Immature natural killer cell (primary cell): Measurements from ENCODE around the gene PER2. TPM values are rescaled to one million over a fixed set of nuclear protein-coding genes. Genes with fewer than 3 reads are reported as not detected.
"Not testable (repeated sequence)": the region's sequence is repeated elsewhere in the genome, so short reads cannot be mapped to it uniquely, and the experiment has no call there.

Experiments
- DNase-seq, 3 donors: peaks; one replicate each; pipeline ENCODE4 v3.0.0; 2022; ENCODE audit warnings: mixed read lengths in 1 of 3
- H3K27ac Mint-ChIP-seq, 6 donors: one replicate each; pipeline ENCODE4 v1.8.0; 2020; ENCODE audit warnings: mixed read lengths in 6 of 6, mild to moderate bottlenecking in 5 of 6, inconsistent platforms in 4 of 6, moderate library complexity in 3 of 6
- H3K27me3 Mint-ChIP-seq, 3 donors: one replicate each; pipeline ENCODE4 v1.8.0; 2020 to 2021; ENCODE audit warnings: low read depth in 3 of 3, mild to moderate bottlenecking in 3 of 3, mixed read lengths in 3 of 3, moderate library complexity in 3 of 3, inconsistent platforms in 1 of 3
- H3K36me3 Mint-ChIP-seq, 3 donors: one replicate each; pipeline ENCODE4 v1.8.0; 2020; ENCODE audit warnings: mixed read lengths in 3 of 3, inconsistent platforms in 2 of 3, mild to moderate bottlenecking in 2 of 3
- H3K4me1 Mint-ChIP-seq, 2 donors: one replicate each; pipeline ENCODE4 v1.8.0; 2020; ENCODE audit warnings: inconsistent platforms in 2 of 2, mild to moderate bottlenecking in 2 of 2, mixed read lengths in 2 of 2, moderate library complexity in 1 of 2
- H3K4me3 Mint-ChIP-seq, 5 donors: one replicate each; pipeline ENCODE4 v1.8.0; 2020; ENCODE audit warnings: mild to moderate bottlenecking in 5 of 5, mixed read lengths in 5 of 5, inconsistent platforms in 3 of 5, moderate library complexity in 3 of 5
- H3K9me3 Mint-ChIP-seq, 6 donors: one replicate each; pipeline ENCODE4 v1.8.0; 2020; ENCODE audit warnings: mild to moderate bottlenecking in 6 of 6, mixed read lengths in 6 of 6, inconsistent platforms in 4 of 6, moderate library complexity in 3 of 6
- polyA plus RNA-seq, 3 donors: library from polyadenylated mRNA; unstranded; fragments of 300-500 nt; fragmentation: Illumina TruSeq; gene quantifications; one replicate each; pipeline ENCODE4 v1.2.3, GENCODE V29; 2021

PER2 gene, protein sequence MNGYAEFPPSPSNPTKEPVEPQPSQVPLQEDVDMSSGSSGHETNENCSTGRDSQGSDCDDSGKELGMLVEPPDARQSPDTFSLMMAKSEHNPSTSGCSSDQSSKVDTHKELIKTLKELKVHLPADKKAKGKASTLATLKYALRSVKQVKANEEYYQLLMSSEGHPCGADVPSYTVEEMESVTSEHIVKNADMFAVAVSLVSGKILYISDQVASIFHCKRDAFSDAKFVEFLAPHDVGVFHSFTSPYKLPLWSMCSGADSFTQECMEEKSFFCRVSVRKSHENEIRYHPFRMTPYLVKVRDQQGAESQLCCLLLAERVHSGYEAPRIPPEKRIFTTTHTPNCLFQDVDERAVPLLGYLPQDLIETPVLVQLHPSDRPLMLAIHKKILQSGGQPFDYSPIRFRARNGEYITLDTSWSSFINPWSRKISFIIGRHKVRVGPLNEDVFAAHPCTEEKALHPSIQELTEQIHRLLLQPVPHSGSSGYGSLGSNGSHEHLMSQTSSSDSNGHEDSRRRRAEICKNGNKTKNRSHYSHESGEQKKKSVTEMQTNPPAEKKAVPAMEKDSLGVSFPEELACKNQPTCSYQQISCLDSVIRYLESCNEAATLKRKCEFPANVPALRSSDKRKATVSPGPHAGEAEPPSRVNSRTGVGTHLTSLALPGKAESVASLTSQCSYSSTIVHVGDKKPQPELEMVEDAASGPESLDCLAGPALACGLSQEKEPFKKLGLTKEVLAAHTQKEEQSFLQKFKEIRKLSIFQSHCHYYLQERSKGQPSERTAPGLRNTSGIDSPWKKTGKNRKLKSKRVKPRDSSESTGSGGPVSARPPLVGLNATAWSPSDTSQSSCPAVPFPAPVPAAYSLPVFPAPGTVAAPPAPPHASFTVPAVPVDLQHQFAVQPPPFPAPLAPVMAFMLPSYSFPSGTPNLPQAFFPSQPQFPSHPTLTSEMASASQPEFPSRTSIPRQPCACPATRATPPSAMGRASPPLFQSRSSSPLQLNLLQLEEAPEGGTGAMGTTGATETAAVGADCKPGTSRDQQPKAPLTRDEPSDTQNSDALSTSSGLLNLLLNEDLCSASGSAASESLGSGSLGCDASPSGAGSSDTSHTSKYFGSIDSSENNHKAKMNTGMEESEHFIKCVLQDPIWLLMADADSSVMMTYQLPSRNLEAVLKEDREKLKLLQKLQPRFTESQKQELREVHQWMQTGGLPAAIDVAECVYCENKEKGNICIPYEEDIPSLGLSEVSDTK (N-terminal part only)
- polyA plus RNA-seq = 1 to 10 TPM; 1.0 to 8.5 (median 7.2) TPM

DNA sequence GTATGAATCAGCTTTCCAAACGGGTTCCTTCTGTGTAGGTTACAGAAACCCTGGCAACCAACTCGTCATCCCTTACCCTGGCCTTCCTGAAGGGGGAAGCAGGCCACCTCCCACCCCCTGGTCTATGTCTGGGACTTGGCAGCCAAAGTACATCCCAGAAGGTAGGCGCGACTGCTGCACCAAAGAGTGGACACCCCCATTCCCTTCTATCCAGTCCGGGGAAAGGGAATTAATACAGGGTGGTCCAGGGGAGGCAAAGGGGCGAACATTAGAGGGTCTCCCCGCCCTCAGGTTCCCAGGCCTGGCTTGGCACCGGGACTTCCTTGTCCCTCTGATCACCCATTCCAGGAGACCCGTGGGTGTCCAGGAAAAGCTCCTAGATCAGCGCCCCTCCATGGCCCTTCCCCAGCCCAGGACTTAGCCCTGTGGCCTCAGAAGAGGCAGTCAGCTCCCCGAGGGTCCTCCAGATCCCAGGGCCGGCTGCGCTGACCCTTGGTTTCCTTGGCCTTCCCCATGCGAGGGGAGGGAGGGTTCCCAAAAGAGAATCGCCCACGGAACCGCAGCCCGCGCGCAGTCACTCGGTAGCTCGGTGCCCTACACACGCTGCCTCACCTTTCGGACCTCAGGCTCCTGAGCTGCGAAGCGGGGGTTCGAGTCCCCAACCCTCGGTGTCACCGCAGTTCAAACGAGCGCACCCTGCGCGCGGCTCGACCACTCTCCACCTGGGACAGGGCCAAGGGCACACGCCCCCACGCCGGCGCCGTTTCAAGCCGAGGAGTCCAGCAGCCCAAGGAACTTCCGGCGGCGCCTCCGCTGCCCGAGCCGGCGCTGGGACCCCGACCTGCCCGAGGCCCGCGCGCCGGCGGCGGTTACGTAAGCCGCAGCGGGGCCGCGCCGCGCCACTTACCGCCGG is at the start of gene PER2:
Gene PER2, minus strand, starts transcription at position 874 of the 913 bp plus-strand sequence. CDS start 10,674 bp downstream, outside the sequence.
- no peaks in the 10 kb centered on the region for H3K36me3 Mint-ChIP-seq
- DNase-seq = peak; percentile 14 to 28 (median 24)
- H3K4me1 Mint-ChIP-seq = peaks cover 37 to 43% of the 10 kb centered on the region in 2 donors
- H3K9me3 Mint-ChIP-seq = no peaks in the 10 kb centered on the region
- peak within 1 kb of the TSS; percentile 82 to 94 (median 91) for H3K4me3 Mint-ChIP-seq
- H3K27ac Mint-ChIP-seq = peak within 1 kb of the TSS; percentile 96 to 100 (median 98)
- peaks cover 16 to 22% (median 20%) of the 10 kb centered on the region in 3 donors for H3K27me3 Mint-ChIP-seq

DNA sequence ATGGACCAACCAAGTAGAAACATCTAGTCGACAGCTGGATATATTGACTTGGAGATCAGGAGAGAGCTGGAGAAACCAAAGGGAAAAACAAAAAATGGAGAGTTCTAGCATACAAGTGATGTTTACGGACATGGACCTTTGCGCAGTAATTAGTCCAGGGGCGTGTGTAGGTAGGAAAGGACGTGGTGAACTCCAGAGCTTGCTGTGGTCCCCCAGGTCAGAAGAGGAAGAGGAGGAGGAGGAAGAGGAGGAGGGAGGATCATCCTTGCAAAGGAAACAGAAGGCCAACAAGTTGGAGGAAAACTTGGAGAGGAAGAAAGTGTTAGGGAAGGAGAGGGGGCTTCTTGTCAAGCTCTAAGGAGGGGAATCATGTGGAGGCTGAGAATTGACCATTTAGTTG is 49.4 kb upstream of the PER2 start:
- Mint-ChIP-seq H3K4me1 (peaks cover 0 to 2% of the 10 kb centered on the region in 2 donors), H3K4me3 (no peak overlapping the region), H3K27ac (no peak overlapping the region), H3K27me3 (peaks cover 0 to 3% (median 2%) of the 10 kb centered on the region in 3 donors), H3K9me3 (no peaks in the 10 kb centered on the region), H3K36me3 (peaks cover 0 to 12% (median 7%) of the 10 kb centered on the region in 3 donors)
- DNase-seq = no peak

DNA sequence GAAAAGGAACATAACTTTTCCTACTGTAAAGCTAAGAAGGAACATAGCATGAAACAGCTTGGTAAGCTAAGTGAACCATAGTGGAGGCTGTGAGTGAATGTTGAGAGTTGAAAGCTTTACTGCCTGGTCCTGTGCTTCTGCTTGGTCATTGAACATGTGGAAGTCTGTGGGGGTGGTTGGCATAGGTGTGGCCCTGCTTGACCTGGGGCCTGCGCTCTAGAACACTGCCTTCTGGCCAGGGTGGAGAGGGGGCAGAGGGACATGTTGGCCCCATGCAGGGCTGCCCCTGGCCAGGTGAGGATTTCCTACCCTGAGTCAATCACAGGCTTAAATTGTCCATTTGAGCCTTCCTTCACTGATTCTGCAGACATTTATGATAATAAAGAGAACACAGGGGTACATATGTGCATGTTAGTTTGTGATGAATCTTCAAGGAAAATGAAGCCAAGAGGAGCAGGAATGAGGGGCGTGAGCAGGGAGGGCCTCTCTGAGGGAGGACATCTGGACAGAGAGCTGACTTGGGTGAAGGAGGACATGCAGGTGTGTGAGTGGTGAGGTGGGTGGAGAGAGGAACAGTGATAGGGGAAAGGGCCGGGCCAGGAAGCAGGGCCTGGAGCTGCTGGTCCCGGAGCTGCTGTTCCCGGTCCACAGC is 48.5 kb upstream of the PER2 start:
- Mint-ChIP-seq H3K4me3 (no peak overlapping the region), H3K4me1 (peaks cover 0 to 2% of the 10 kb centered on the region in 2 donors), H3K9me3 (no peaks in the 10 kb centered on the region), H3K36me3 (peaks cover 5 to 17% (median 8%) of the 10 kb centered on the region in 3 donors), H3K27me3 (peaks cover 0 to 3% (median 2%) of the 10 kb centered on the region in 3 donors), H3K27ac (no peak overlapping the region)
- DNase-seq = no peak

DNA sequence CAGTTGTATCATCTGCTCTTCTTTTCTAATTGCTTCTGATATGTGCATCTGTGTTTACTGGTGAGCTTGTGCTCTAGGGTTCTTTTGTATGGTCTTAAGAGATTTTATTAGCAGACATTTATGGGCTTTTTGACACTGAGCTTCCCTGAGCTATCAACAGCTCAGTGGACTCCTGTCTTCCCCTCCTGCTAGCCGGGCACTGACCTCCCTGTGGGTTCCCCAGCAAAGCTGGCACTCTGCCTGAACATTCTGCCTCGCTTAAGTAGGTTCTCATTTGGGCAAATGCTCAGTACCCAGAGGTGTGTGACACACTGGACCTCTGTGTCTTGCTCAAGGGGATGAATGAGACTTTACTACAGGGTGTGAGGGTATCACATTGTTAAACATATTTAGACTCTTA is 47.7 kb upstream of the PER2 start:
- Mint-ChIP-seq H3K36me3 (peaks cover 7 to 20% (median 8%) of the 10 kb centered on the region in 3 donors), H3K27ac (no peak overlapping the region), H3K4me1 (peaks cover 0 to 2% of the 10 kb centered on the region in 2 donors), H3K27me3 (peaks cover 0 to 3% (median 2%) of the 10 kb centered on the region in 3 donors), H3K9me3 (no peaks in the 10 kb centered on the region), H3K4me3 (no peak overlapping the region)
- no peak for DNase-seq

DNA sequence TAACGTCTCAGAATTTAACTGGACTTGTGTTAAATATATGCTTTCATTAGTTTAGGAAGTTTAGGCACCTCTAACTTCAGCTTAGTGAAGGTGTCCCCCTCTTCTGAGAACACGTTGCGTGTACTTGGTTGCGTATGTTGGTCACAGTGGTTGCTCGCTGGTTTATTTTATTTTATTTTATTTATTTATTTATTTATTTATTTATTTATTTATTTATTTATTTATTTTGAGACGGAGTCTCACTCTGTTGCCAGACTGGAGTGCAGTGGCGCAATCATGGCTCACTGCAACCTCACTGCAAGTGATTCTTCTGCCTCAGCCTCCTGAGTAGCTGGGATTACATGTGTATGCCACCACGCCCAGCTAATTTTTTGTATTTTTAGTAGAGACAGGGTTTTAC is 47.2 kb upstream of the PER2 start:
- not testable (repeated sequence) for H3K9me3 Mint-ChIP-seq

DNA sequence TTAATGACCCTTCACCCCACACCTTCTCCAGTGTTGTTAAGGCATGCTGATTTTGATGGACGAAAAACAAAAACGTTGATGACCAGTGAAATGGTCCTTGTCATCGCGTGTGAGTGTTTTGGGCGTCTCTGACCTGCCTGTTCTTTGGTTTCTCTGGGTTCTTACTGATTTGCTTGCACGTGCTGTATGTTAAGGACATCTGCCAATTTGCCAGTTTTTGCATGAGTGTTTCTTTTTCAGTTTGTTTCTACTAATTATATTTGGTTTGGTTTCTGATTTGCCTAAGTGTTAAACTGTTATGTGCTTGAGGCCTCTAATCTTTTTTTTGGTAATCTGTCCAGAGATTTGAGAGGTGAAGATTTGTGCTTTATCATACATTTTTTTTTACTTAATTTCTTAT is 46.5 kb upstream of the PER2 start:
- H3K4me1 Mint-ChIP-seq = peaks cover 0 to 2% of the 10 kb centered on the region in 2 donors
- no peaks in the 10 kb centered on the region for H3K9me3 Mint-ChIP-seq
- H3K27ac Mint-ChIP-seq = no peak overlapping the region
- H3K27me3 Mint-ChIP-seq = peaks cover 0 to 3% (median 2%) of the 10 kb centered on the region in 3 donors
- peaks cover 7 to 22% (median 8%) of the 10 kb centered on the region in 3 donors for H3K36me3 Mint-ChIP-seq
- DNase-seq = no peak
- no peak overlapping the region for H3K4me3 Mint-ChIP-seq

More for the DNA sequence above, 47.2 kb upstream of the PER2 start:
- not testable (repeated sequence) for H3K4me1 Mint-ChIP-seq, H3K27me3 Mint-ChIP-seq, DNase-seq, H3K4me3 Mint-ChIP-seq, H3K27ac Mint-ChIP-seq
- peaks cover 7 to 20% (median 8%) of the 10 kb centered on the region in 3 donors for H3K36me3 Mint-ChIP-seq

DNA sequence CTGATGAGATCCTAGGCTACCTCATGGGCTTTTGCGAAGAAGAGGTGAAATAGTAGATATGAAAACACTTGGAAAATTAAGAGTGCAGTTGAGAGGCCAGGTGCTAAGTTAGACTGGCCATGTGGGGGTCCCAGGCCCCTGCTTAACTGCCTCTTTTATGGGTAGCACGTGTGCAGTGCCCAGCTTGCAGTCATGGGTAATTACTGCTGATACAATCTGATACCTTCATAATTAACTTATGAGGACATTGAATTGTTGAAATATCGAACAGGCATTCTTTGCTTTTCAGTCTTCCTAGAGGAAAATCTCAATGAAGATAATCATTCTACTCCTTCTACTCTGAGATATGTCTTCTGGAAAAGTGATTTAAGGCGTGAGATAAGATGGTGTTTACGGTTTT is 43.5 kb upstream of the PER2 start:
- H3K9me3 Mint-ChIP-seq = peaks cover 0 to 1% (median 0%) of the 10 kb centered on the region in 6 donors
- H3K4me3 Mint-ChIP-seq = no peak overlapping the region
- H3K36me3 Mint-ChIP-seq = peaks cover 21 to 44% (median 25%) of the 10 kb centered on the region in 3 donors
- no peak for DNase-seq
- H3K27me3 Mint-ChIP-seq = no peaks in the 10 kb centered on the region
- H3K27ac Mint-ChIP-seq = no peak overlapping the region
- H3K4me1 Mint-ChIP-seq = no peaks in the 10 kb centered on the region

DNA sequence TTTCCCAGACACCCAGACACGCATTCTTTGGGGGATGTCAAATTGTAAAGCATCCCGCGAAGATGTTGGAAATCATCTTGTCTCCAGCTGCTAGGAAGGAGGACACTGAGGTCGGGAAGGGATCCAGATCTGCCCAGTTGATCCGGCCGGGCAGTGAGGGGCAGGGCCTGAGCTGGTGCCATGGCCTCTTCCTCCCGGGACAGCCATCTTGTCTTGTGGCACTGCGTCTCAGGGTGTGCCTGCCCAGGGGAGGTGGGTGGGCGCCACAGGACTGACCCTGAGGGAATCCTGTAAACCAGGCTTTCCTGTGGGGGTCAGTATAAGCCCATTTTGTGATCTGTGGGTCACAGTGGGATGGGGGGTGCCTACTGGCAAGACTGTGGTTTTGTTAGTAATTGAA is 42.0 kb upstream of the PER2 start:
- no peaks in the 10 kb centered on the region for H3K27me3 Mint-ChIP-seq
- H3K9me3 Mint-ChIP-seq = peaks cover 0 to 2% (median 0%) of the 10 kb centered on the region in 6 donors
- no peak overlapping the region for H3K27ac Mint-ChIP-seq
- DNase-seq = no peak
- H3K4me3 Mint-ChIP-seq = no peak overlapping the region
- no peaks in the 10 kb centered on the region for H3K4me1 Mint-ChIP-seq
- peaks cover 21 to 42% (median 27%) of the 10 kb centered on the region in 3 donors for H3K36me3 Mint-ChIP-seq

DNA sequence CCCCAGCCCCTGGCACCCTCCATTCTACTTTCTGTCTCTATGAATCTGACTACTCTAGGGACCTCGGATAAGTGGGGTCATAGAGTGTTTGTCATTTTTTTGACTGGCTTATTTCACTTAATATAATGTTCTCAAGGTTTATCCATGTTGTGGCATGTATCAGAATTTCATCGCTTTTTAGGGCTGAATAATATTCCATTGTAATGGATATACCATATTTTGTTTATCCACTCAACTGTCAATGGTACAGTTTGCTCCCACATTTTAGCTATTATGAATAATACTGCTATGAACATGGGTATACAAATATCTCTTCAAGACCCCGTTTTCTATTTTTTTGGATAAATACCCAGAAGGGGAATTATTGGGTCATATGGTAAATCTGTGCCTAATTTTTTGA is 39.3 kb upstream of the PER2 start:
- no peak overlapping the region for H3K27ac Mint-ChIP-seq
- peaks cover 0 to 2% (median 0%) of the 10 kb centered on the region in 6 donors for H3K9me3 Mint-ChIP-seq
- no peak for DNase-seq
- no peaks in the 10 kb centered on the region for H3K27me3 Mint-ChIP-seq
- no peak overlapping the region for H3K4me3 Mint-ChIP-seq
- H3K4me1 Mint-ChIP-seq = no peaks in the 10 kb centered on the region
- peaks cover 21 to 44% (median 23%) of the 10 kb centered on the region in 3 donors for H3K36me3 Mint-ChIP-seq

DNA sequence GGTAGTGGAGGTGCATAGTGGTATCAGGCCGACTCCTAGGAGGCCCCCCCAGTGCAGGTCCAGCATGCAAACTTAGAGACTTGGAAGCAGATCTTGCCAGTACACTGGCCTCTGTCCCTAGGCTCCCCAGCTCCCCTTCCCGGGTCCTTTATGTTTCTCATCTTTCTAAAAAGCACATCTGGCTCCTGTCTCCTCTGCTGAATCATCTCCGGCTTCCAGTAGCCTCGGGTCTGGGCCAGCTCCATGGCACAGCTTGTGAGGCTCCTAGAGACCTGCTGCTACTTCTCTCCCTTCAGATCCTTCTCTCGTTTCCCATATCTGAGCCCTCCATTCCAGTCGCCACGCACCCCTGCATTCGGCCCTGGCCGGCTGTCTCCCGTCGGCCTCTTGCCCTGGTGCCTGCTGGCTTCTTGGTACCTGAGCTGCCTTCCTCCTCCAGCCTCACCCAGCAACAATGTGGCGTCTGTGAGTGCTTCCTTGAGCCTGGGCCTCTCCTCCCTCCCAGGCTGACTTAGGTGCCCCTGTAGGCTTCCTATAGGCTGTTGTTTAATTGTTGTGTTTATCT is 38.5 kb upstream of the PER2 start:
- H3K4me3 Mint-ChIP-seq = no peak overlapping the region
- no peak overlapping the region for H3K27ac Mint-ChIP-seq
- H3K4me1 Mint-ChIP-seq = peaks cover under 1 to 1% of the 10 kb centered on the region in 2 donors
- H3K9me3 Mint-ChIP-seq = peaks cover 0 to 2% (median 0%) of the 10 kb centered on the region in 6 donors
- peaks cover 17 to 39% (median 23%) of the 10 kb centered on the region in 3 donors for H3K36me3 Mint-ChIP-seq
- no peak for DNase-seq
- no peaks in the 10 kb centered on the region for H3K27me3 Mint-ChIP-seq

DNA sequence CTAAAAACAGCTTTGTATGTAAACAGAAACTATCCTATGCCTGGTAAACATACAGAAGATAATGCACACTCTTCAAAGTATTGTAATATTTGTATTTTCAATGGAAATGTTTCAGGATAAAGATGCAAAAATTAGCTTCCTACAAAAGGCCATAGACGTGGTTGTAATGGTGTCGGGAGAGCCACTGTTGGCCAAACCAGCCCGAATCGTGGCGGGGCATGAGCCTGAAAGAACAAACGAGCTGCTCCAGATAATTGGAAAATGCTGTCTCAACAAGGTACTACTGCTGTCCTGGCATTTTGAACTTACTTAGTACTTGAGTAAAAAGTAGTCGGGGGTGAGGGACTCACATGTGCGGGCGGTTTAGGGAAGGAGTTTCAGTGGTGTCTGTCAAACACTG is 37.3 kb upstream of the PER2 start:
- Mint-ChIP-seq H3K27ac (no peak overlapping the region), H3K36me3 (peaks cover 14 to 36% (median 23%) of the 10 kb centered on the region in 3 donors), H3K27me3 (no peaks in the 10 kb centered on the region)

DNA sequence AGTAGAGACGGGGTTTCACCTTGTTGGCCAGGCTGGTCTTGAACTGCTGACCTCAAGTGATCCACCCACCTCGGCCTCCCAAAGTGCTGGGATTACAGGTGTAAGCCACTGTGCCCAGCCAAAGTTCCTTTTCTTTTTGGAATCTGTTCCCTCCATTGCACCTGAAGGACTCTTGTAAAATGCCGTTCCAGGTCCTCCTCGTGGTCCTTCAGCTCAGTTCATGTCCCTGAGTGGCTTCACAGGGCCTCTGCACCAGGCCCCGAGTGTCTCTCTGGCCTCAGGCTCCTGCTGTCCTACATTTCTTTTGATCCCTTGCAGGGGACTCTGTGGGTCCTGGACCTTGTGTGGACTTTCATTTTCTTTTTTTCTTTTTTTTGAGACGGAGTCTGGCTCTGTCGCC is 35.8 kb upstream of the PER2 start:
- not testable (repeated sequence) for DNase-seq, H3K4me3 Mint-ChIP-seq, H3K9me3 Mint-ChIP-seq, H3K27ac Mint-ChIP-seq, H3K27me3 Mint-ChIP-seq
- peaks cover 14 to 20% of the 10 kb centered on the region in 2 donors for H3K4me1 Mint-ChIP-seq
- peaks cover 14 to 29% (median 23%) of the 10 kb centered on the region in 3 donors for H3K36me3 Mint-ChIP-seq

More for the DNA sequence above, 37.3 kb upstream of the PER2 start:
- H3K4me1 Mint-ChIP-seq = peaks cover 9 to 12% of the 10 kb centered on the region in 2 donors
- H3K4me3 Mint-ChIP-seq = no peak overlapping the region
- H3K9me3 Mint-ChIP-seq = peaks cover 0 to 2% (median 0%) of the 10 kb centered on the region in 6 donors
- DNase-seq = no peak
